GM21576 (cell line): ENCODE measurements around the gene SPIRE1.
"Not testable (repeated sequence)": the region's sequence is repeated elsewhere in the genome, so short reads cannot be mapped to it uniquely, and the experiment has no call there.

Experiments
- ATAC-seq: cut with Tn5 transposase; IDR thresholded peaks from one replicate; pipeline ENCODE4 v1.9.1; 2021; ENCODE audit warnings: mild to moderate bottlenecking, moderate library complexity; ENCODE audit not compliant: unreplicated experiment

Gene SPIRE1

GRCh38 chr18:12497296-12497695 lies 160.6 kb downstream of the SPIRE1 start:
- no peak for ATAC-seq

GRCh38 chr18:12492907-12493306 lies 165.0 kb downstream of the SPIRE1 start:
- no peak for ATAC-seq

GRCh38 chr18:12491611-12492435 lies 166.1 kb downstream of the SPIRE1 start:
- ATAC-seq, result no peak

- no peak for ATAC-seq
Observed at GRCh38 chr18:12485479-12486105, 172.3 kb downstream of the SPIRE1 start.

GRCh38 chr18:12481915-12482314 lies 176.0 kb downstream of the SPIRE1 start:
- ATAC-seq, result not testable (repeated sequence)

- ATAC-seq, result no peak
Observed at GRCh38 chr18:12479982-12480381, 177.9 kb downstream of the SPIRE1 start.

GRCh38 chr18:12479536-12479935 lies 178.4 kb downstream of the SPIRE1 start:
- no peak for ATAC-seq

GRCh38 chr18:12478269-12479047 lies 179.4 kb downstream of the SPIRE1 start:
- no peak for ATAC-seq

GRCh38 chr18:12477606-12478005 lies 180.3 kb downstream of the SPIRE1 start:
- no peak for ATAC-seq

GRCh38 chr18:12476955-12477354 lies 181.0 kb downstream of the SPIRE1 start:
- ATAC-seq, result no peak

- ATAC-seq, result no peak
Observed at GRCh38 chr18:12474876-12475275, 183.0 kb downstream of the SPIRE1 start.

- no peak for ATAC-seq
Observed at GRCh38 chr18:12474146-12474545, 183.8 kb downstream of the SPIRE1 start.

GRCh38 chr18:12470382-12471075 lies 187.4 kb downstream of the SPIRE1 start:
- no peak for ATAC-seq

GRCh38 chr18:12468445-12468844 lies 189.5 kb downstream of the SPIRE1 start:
- no peak for ATAC-seq

- ATAC-seq, result no peak
Observed at GRCh38 chr18:12464731-12465130, 193.2 kb downstream of the SPIRE1 start.

- ATAC-seq, result no peak
Observed at GRCh38 chr18:12463191-12463590, 194.7 kb downstream of the SPIRE1 start.

GRCh38 chr18:12462242-12462641 lies 195.7 kb downstream of the SPIRE1 start:
- no peak for ATAC-seq

- ATAC-seq, result no peak
Observed at GRCh38 chr18:12461326-12461725, 196.6 kb downstream of the SPIRE1 start.

GRCh38 chr18:12460874-12461273 lies 197.0 kb downstream of the SPIRE1 start:
- ATAC-seq, result no peak

- ATAC-seq, result no peak
Observed at GRCh38 chr18:12458771-12459170, 199.1 kb downstream of the SPIRE1 start.

- ATAC-seq, result no peak
Observed at GRCh38 chr18:12456441-12456840, 201.5 kb downstream of the SPIRE1 start.
